GM20431 (cell line): ENCODE results near the gene PIP5K1C.
"Not testable (repeated sequence)": the region's sequence is repeated elsewhere in the genome, so short reads cannot be mapped to it uniquely, and the experiment has no call there.

Source experiments
- in situ Hi-C: fragments of 300-500 bp; cut with MseI, MboI; formaldehyde crosslinking; loops from one replicate; pipeline ENCODE4 v1.15.0; 2020; ENCODE audit warnings: low sequenced_read_pairs; ENCODE audit not compliant: unreplicated experiment

Gene PIP5K1C

GRCh38 chr19:3603121-3603811 lies 97.0 kb downstream of the PIP5K1C start:
- in situ Hi-C loops: no loop called here

GRCh38 chr19:3601021-3601420 lies 99.2 kb downstream of the PIP5K1C start:
- in situ Hi-C loops: no loop called here

GRCh38 chr19:3599776-3600187 lies 100.5 kb downstream of the PIP5K1C start:
- in situ Hi-C loops: no loop called here

GRCh38 chr19:3595521-3596061 lies 104.7 kb downstream of the PIP5K1C start:
- in situ Hi-C loops: no loop called here

- in situ Hi-C loops: no loop called here
Observed at GRCh38 chr19:3593156-3593555, 107.1 kb downstream of the PIP5K1C start.

- in situ Hi-C loops: no loop called here
Observed at GRCh38 chr19:3591876-3592613, 108.2 kb downstream of the PIP5K1C start.

- in situ Hi-C loops: no loop called here
Observed at GRCh38 chr19:3590991-3591659, 109.1 kb downstream of the PIP5K1C start.

GRCh38 chr19:3589949-3590348 lies 110.3 kb downstream of the PIP5K1C start:
- in situ Hi-C loops: no loop called here

GRCh38 chr19:3589439-3589838 lies 110.8 kb downstream of the PIP5K1C start:
- in situ Hi-C loops: no loop called here

- in situ Hi-C loops: no loop called here
Observed at GRCh38 chr19:3586707-3587346, 113.4 kb downstream of the PIP5K1C start.

- in situ Hi-C loops: no loop called here
Observed at GRCh38 chr19:3586127-3586626, 114.1 kb downstream of the PIP5K1C start.

GRCh38 chr19:3585301-3586126 lies 114.8 kb downstream of the PIP5K1C start, which contains the start of gene GIPC3:
Gene GIPC3, plus strand, starts transcription at chr19:3585478. Its CDS starts 120 bp downstream, at chr19:3585598.
- in situ Hi-C loops: no loop called here

GRCh38 chr19:3584036-3584802 lies 116.0 kb downstream of the PIP5K1C start:
- in situ Hi-C loops: not testable (repeated sequence)

- in situ Hi-C loops: not testable (repeated sequence)
Observed at GRCh38 chr19:3581792-3582191, 118.5 kb downstream of the PIP5K1C start.
